Measurements from ENCODE around the gene ANKS1A.

DNA sequence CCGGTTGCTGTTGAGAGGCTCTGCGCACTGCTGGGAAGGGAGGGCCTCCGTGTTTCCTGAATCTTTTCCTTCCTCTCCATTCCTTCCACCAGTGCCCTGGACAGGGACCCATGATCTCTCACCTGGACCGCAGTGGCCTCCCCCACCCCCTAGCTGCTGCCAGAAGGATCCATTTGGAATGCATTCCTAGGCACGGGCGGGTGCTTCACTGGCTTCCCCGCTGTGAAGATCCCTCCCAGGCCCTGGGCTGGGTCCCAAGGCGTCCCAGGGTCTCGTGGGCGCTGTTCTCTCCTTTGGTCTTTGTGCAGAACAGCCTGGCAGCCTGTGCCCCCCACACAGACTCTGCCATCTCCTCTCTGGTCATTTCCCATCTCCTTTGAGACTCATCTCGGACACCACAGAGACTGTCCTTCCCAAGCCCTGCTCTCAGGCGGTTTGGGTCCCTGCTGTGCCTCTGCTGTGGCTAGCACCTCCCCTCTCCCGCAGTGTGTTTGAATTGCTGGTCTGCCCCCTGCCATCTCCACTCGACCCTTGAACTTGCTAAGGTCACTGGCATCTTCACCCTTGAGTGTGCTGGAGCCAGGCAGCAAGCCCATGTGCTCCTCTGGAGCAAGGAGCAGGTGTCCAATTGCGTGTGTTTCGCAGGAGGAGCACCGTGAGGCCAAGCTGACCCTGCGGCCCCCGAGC lies 193.1 kb downstream of the ANKS1A start:
- no peak for TF ChIP-seq ZNF561 (tag by site-specific recombination; IDR thresholded peaks at IDR 0.05; ENCODE audit: borderline replicate concordance)
- TF ChIP-seq SP7 (tag by site-specific recombination; IDR thresholded peaks at IDR 0.05), result no peak
- TF ChIP-seq SP2 (tag by site-specific recombination; IDR thresholded peaks at IDR 0.05), result no peak
- TF ChIP-seq ZNF660 (tag by site-specific recombination; IDR thresholded peaks at IDR 0.05), result no peak
- no peak for TF ChIP-seq ZEB2 (tag by site-specific recombination; IDR thresholded peaks at IDR 0.05)
- no peak for TF ChIP-seq ZNF354C (tag by site-specific recombination; IDR thresholded peaks at IDR 0.05; ENCODE audit: borderline replicate concordance, low read depth)
- no peak for TF ChIP-seq CTCF (tag by site-specific recombination; IDR thresholded peaks at IDR 0.05)
- TF ChIP-seq YY2 (tag by site-specific recombination; IDR thresholded peaks at IDR 0.05), result no peak
- no peak for TF ChIP-seq ZSCAN18 (tag by site-specific recombination; IDR thresholded peaks at IDR 0.05)
- no peak for TF ChIP-seq ZSCAN23 (tag by site-specific recombination; IDR thresholded peaks at IDR 0.05)
- TF ChIP-seq, protein P1, sequence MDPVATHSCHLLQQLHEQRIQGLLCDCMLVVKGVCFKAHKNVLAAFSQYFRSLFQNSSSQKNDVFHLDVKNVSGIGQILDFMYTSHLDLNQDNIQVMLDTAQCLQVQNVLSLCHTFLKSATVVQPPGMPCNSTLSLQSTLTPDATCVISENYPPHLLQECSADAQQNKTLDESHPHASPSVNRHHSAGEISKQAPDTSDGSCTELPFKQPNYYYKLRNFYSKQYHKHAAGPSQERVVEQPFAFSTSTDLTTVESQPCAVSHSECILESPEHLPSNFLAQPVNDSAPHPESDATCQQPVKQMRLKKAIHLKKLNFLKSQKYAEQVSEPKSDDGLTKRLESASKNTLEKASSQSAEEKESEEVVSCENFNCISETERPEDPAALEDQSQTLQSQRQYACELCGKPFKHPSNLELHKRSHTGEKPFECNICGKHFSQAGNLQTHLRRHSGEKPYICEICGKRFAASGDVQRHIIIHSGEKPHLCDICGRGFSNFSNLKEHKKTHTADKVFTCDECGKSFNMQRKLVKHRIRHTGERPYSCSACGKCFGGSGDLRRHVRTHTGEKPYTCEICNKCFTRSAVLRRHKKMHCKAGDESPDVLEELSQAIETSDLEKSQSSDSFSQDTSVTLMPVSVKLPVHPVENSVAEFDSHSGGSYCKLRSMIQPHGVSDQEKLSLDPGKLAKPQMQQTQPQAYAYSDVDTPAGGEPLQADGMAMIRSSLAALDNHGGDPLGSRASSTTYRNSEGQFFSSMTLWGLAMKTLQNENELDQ (tag by site-specific recombination; IDR thresholded peaks at IDR 0.05; ENCODE audit: low read depth), result no peak
- TF ChIP-seq ATF2 (tag by site-specific recombination; IDR thresholded peaks at IDR 0.05; ENCODE audit: low read depth), result no peak
- no peak for TF ChIP-seq ZNF121 (tag by site-specific recombination; IDR thresholded peaks at IDR 0.05)

Measured in HEK293 (cell line).